ENCODE data around the gene ARMH2.
"Not testable (repeated sequence)": the region's sequence is repeated elsewhere in the genome, so short reads cannot be mapped to it uniquely, and the experiment has no call there.

ARMH2 gene

GRCh38 chr6:24809728-24810127 is 11.0 kb upstream of the ARMH2 start:
- DNase-seq, result no peak

GRCh38 chr6:24807584-24807983 is 8.9 kb upstream of the ARMH2 start:
- no peak for DNase-seq

- DNase-seq, result no peak
Measured at GRCh38 chr6:24802271-24803059, 3.7 kb upstream of the ARMH2 start.

- no peak for DNase-seq
Measured at GRCh38 chr6:24799541-24799915, 811 bp upstream of the ARMH2 start.

- no peak for DNase-seq
Measured at GRCh38 chr6:24797596-24798216, 1.0 kb downstream of the ARMH2 start.

GRCh38 chr6:24796616-24797290 is 2.0 kb downstream of the ARMH2 start:
- no peak for DNase-seq

- no peak for DNase-seq
Measured at GRCh38 chr6:24795106-24795505, 3.6 kb downstream of the ARMH2 start.

- DNase-seq, result no peak
Measured at GRCh38 chr6:24788031-24788665, 10.6 kb downstream of the ARMH2 start.

GRCh38 chr6:24780206-24780605 is 18.5 kb downstream of the ARMH2 start:
- DNase-seq, result no peak

- DNase-seq, result no peak
Measured at GRCh38 chr6:24779416-24780016, 19.2 kb downstream of the ARMH2 start.

GRCh38 chr6:24778878-24779277 is 19.8 kb downstream of the ARMH2 start:
- no peak for DNase-seq

- no peak for DNase-seq
Measured at GRCh38 chr6:24778121-24778520, 20.6 kb downstream of the ARMH2 start.

- no peak for DNase-seq
Measured at GRCh38 chr6:24777227-24777626, 21.5 kb downstream of the ARMH2 start.

- no peak for DNase-seq
Measured at GRCh38 chr6:24775520-24776058, 23.1 kb downstream of the ARMH2 start.

- peak; percentile 80 for DNase-seq
Measured at GRCh38 chr6:24774696-24775519, 23.8 kb downstream of the ARMH2 start, which contains the start of gene GMNN. Gene GMNN, plus strand, starts transcription at chr6:24774937. Its CDS starts 2,310 bp downstream, at chr6:24777247.

GRCh38 chr6:24768361-24768760 is 30.4 kb downstream of the ARMH2 start:
- no peak for DNase-seq

GRCh38 chr6:24766680-24767462 is 31.8 kb downstream of the ARMH2 start:
- DNase-seq, result no peak

- DNase-seq, result not testable (repeated sequence)
Measured at GRCh38 chr6:24765968-24766367, 32.7 kb downstream of the ARMH2 start.

- DNase-seq, result not testable (repeated sequence)
Measured at GRCh38 chr6:24764833-24765828, 33.6 kb downstream of the ARMH2 start.

GRCh38 chr6:24763578-24763977 is 35.1 kb downstream of the ARMH2 start:
- no peak for DNase-seq

Data from NCI-H2107 (cell line).